HEK293 (cell line): ENCODE data around the gene TMEM198.

Source experiments
- CTCF ChIA-PET: fragments of 350-600 bp; formaldehyde crosslinking; extraction: SDS; loops from one replicate; lab custom pipeline; 2021; ENCODE audit warnings: antibody characterized with exemption; lab: Yijun Ruan, JAX
- POLR2A ChIA-PET: fragments of 300-600 bp; formaldehyde crosslinking; extraction: SDS; loops from one replicate; lab custom pipeline; 2020; ENCODE audit warnings: antibody characterized with exemption, inconsistent platforms; lab: Yijun Ruan, JAX
- H3K27ac ChIP-seq: fragments of 200-500 bp; sonication (Bioruptor generic); 2 replicates; pipeline ENCODE4 v1.5.1; 2014; ENCODE audit warnings: low read depth, low read length, control low read depth, inconsistent platforms; ENCODE audit errors: extremely low read depth
- H3K36me3 ChIP-seq, 2 experiments: fragments of 200-500 bp in 1 of 2; sonication (Bioruptor generic) in 1 of 2; 1 replicate in 1 of 2; 2 replicates in 1 of 2; pipeline ENCODE4 v1.5.1; 2014 to 2017; ENCODE audit warnings: inconsistent platforms in 2 of 2, low read length in 2 of 2; ENCODE audit not compliant: control insufficient read depth in 2 of 2, insufficient read depth in 1 of 2
- H3K4me1 ChIP-seq: fragments of 200-500 bp; sonication (Bioruptor generic); 2 replicates; pipeline ENCODE4 v1.5.1; 2014; ENCODE audit warnings: mild to moderate bottlenecking, low read length, inconsistent platforms; ENCODE audit not compliant: control insufficient read depth, insufficient read depth
- H3K4me3 ChIP-seq: 2 replicates; pipeline ENCODE4 v1.5.1; 2011; ENCODE audit warnings: low read depth, mild to moderate bottlenecking, control low read depth, low read length, moderate library complexity
- H3K9me3 ChIP-seq: fragments of 200-500 bp; sonication (Bioruptor generic); 2 replicates; pipeline ENCODE4 v1.5.1; 2014; ENCODE audit warnings: low read depth, low read length, inconsistent platforms; ENCODE audit not compliant: control insufficient read depth, insufficient read depth
- GLI2 ChIP-seq: fragments of 450-650 bp; formaldehyde crosslinking; IDR thresholded peaks from 2 replicates; pipeline ENCODE4; 2017; ENCODE audit warnings: missing biosample characterization, missing genetic modification characterization, low read depth, borderline replicate concordance
- SP3 ChIP-seq: fragments of 450-650 bp; formaldehyde crosslinking; IDR thresholded peaks from 2 replicates; pipeline ENCODE4 v1.5.1; 2016; ENCODE audit warnings: missing biosample characterization, missing genetic modification characterization
- ZBTB21 ChIP-seq: fragments of 450-650 bp; formaldehyde crosslinking; IDR thresholded peaks from 2 replicates; pipeline ENCODE4 v1.5.1; 2017; ENCODE audit warnings: missing biosample characterization, missing genetic modification characterization
- ZFP3 ChIP-seq: fragments of 450-650 bp; formaldehyde crosslinking; IDR thresholded peaks from 2 replicates; pipeline ENCODE4 v1.5.1; 2016; ENCODE audit warnings: low read depth, missing biosample characterization, missing genetic modification characterization
- ZIC2 ChIP-seq: fragments of 450-650 bp; formaldehyde crosslinking; IDR thresholded peaks from 2 replicates; pipeline ENCODE4 v1.5.1; 2016; ENCODE audit warnings: missing biosample characterization, missing genetic modification characterization
- ZNF133 ChIP-seq: fragments of 450-650 bp; formaldehyde crosslinking; IDR thresholded peaks from 2 replicates; pipeline ENCODE4 v1.5.1; 2016; ENCODE audit warnings: missing biosample characterization, missing genetic modification characterization
- ZNF157 ChIP-seq: fragments of 450-650 bp; formaldehyde crosslinking; IDR thresholded peaks from 2 replicates; pipeline ENCODE4 v1.5.1; 2016; ENCODE audit warnings: missing biosample characterization, missing genetic modification characterization
- ZNF664 ChIP-seq: fragments of 450-650 bp; formaldehyde crosslinking; IDR thresholded peaks from 2 replicates; pipeline ENCODE4 v1.5.1; 2016; ENCODE audit warnings: missing biosample characterization, missing genetic modification characterization
- ZNF792 ChIP-seq: fragments of 450-650 bp; formaldehyde crosslinking; IDR thresholded peaks from 2 replicates; pipeline ENCODE4 v1.5.1; 2016; ENCODE audit warnings: missing biosample characterization, missing genetic modification characterization
- TF ChIP-seq, protein P1 (sequence below): fragments of 450-650 bp; formaldehyde crosslinking; IDR thresholded peaks from 2 replicates; pipeline ENCODE4 v1.5.1; 2016; ENCODE audit warnings: missing biosample characterization, missing genetic modification characterization
- TF ChIP-seq, protein P2 (sequence below): fragments of 450-650 bp; formaldehyde crosslinking; IDR thresholded peaks from 2 replicates; pipeline ENCODE4 v1.5.1; 2016; ENCODE audit warnings: missing biosample characterization, missing genetic modification characterization
- TF ChIP-seq, protein P3 (sequence below): IDR thresholded peaks from 2 replicates; pipeline ENCODE4 v1.6.1; 2011; ENCODE audit warnings: mild to moderate bottlenecking, low read depth, low read length, borderline replicate concordance

Gene TMEM198

DNA sequence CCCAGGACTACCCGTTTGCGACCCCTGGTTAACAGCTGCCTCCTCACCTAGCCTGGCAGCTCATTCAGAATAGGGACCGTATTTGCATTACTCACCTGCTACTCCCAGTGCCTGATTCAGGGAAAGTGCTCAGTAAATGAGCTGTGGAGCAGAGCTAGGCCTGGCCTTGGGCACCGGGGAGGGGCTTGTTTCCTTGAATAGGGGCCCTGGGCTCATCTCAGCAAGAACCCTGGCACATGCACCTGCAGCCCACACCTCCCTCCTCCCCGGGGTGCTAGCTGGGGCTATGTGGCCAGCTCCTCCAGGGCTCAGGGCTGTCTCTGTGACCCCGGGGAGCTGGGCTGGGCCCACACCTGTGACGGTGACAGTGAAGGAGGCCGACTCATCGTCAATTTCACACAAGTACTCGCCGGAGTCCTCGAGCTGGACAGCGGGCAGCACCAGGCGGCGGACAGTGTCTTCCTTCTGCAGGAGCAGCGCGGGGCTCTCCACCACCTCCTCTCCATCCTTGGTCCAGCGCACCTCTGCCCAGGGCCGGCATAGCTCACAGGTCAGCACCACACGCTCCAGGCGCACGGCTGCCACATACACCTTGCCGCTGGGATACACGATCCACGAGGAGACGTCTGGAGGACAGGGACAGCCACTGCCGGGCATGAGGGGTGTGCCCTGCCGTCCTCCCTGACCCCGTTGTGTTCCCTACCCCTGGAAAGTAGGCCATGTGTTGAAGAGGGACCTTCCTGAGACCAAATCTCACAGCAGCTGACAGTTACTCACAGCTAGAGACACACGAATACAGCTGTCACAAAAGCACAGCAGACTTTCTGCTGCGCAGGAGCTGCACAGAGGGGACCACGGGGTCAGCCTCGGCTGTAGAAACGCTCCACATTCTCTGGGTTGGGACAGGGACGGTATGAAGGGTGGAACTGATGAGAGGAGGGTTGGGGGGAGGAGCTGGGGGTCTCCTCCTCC is 18.5 kb downstream of the TMEM198 start:
- Histone ChIP-seq H3K36me3 (peaks cover 13 to 86% of the 10 kb centered on the region in 2 experiments; a peak in 2 of 3 replicates), H3K9me3 (no peaks in the 10 kb centered on the region), H3K4me1 (no peaks in the 10 kb centered on the region), H3K27ac (no peak overlapping the region), H3K4me3 (no peak overlapping the region)
- ChIA-PET CTCF (interaction anchor here (0.6 to 1.3 kb wide), 4 partner anchors 21 to 118 kb away, joined by 3 to 5 read pairs (median 4); no protein-coding TSS in a partner anchor), POLR2A (interaction anchor here (0.9 to 3.7 kb wide), 5 partner anchors 9 to 127 kb away, joined by 3 to 25 read pairs (median 5); partner anchors contain the start of genes INHA, OBSL1 and STK11IP)
- no peak for TF ChIP-seq ZNF664 (tag by site-specific recombination)
- no peak for TF ChIP-seq GLI2 (tag by site-specific recombination)
- TF ChIP-seq, protein P1, sequence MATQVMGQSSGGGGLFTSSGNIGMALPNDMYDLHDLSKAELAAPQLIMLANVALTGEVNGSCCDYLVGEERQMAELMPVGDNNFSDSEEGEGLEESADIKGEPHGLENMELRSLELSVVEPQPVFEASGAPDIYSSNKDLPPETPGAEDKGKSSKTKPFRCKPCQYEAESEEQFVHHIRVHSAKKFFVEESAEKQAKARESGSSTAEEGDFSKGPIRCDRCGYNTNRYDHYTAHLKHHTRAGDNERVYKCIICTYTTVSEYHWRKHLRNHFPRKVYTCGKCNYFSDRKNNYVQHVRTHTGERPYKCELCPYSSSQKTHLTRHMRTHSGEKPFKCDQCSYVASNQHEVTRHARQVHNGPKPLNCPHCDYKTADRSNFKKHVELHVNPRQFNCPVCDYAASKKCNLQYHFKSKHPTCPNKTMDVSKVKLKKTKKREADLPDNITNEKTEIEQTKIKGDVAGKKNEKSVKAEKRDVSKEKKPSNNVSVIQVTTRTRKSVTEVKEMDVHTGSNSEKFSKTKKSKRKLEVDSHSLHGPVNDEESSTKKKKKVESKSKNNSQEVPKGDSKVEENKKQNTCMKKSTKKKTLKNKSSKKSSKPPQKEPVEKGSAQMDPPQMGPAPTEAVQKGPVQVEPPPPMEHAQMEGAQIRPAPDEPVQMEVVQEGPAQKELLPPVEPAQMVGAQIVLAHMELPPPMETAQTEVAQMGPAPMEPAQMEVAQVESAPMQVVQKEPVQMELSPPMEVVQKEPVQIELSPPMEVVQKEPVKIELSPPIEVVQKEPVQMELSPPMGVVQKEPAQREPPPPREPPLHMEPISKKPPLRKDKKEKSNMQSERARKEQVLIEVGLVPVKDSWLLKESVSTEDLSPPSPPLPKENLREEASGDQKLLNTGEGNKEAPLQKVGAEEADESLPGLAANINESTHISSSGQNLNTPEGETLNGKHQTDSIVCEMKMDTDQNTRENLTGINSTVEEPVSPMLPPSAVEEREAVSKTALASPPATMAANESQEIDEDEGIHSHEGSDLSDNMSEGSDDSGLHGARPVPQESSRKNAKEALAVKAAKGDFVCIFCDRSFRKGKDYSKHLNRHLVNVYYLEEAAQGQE (tag by site-specific recombination): peak; percentile 70
- no peak for TF ChIP-seq ZNF157

DNA sequence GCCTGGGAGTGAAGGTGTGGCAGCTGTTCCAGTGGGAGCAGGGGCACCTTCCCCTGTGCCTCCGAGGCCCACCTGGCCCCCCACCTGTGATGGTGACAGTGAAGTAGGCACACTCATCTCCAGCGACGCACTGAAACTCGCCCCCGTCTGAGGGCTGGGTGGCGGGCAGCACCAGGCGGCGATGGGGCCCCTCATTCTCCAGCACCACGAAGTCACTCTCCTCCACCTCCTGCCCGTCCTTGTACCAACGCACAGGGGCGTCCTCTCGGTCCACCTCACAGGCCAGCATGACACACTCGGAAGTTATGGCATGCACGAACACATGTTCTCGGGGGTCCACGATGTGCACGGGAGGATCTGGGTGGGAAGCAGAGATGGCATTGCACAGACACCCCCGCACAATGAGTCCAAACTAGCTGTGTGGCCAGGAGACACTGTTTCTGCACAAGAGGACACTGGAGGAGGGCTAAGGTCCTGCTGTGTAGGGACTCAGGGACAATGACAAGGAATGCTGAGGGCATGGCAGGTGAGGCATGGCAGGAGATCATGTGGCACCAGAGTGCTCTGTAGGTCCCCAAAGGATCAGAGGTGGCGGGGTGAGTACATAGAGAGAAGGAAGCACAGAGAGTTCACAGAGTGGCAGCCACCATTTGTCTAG is 19.6 kb downstream of the TMEM198 start:
- Histone ChIP-seq H3K4me1 (no peaks in the 10 kb centered on the region), H3K27ac (no peak overlapping the region), H3K36me3 (peaks cover 13 to 86% of the 10 kb centered on the region in 2 experiments; a peak in 2 of 3 replicates), H3K9me3 (no peaks in the 10 kb centered on the region), H3K4me3 (no peak overlapping the region)
- CTCF ChIA-PET: interaction anchor here (0.6 kb wide), 1 partner anchor 117 kb away, joined by 3 read pairs; no protein-coding TSS in a partner anchor
- no peak for TF ChIP-seq ZFP3 (tag by site-specific recombination)
- TF ChIP-seq, protein P2, sequence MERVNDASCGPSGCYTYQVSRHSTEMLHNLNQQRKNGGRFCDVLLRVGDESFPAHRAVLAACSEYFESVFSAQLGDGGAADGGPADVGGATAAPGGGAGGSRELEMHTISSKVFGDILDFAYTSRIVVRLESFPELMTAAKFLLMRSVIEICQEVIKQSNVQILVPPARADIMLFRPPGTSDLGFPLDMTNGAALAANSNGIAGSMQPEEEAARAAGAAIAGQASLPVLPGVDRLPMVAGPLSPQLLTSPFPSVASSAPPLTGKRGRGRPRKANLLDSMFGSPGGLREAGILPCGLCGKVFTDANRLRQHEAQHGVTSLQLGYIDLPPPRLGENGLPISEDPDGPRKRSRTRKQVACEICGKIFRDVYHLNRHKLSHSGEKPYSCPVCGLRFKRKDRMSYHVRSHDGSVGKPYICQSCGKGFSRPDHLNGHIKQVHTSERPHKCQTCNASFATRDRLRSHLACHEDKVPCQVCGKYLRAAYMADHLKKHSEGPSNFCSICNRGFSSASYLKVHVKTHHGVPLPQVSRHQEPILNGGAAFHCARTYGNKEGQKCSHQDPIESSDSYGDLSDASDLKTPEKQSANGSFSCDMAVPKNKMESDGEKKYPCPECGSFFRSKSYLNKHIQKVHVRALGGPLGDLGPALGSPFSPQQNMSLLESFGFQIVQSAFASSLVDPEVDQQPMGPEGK (tag by site-specific recombination): no peak
- TF ChIP-seq ZNF133 (tag by site-specific recombination): no peak
- 0 out of 2 replicates have a peak, but pooled peaks have one; percentile 8 for TF ChIP-seq ZIC2 (tag by site-specific recombination)
- TF ChIP-seq ZNF792: no peak
- TF ChIP-seq, protein P3, sequence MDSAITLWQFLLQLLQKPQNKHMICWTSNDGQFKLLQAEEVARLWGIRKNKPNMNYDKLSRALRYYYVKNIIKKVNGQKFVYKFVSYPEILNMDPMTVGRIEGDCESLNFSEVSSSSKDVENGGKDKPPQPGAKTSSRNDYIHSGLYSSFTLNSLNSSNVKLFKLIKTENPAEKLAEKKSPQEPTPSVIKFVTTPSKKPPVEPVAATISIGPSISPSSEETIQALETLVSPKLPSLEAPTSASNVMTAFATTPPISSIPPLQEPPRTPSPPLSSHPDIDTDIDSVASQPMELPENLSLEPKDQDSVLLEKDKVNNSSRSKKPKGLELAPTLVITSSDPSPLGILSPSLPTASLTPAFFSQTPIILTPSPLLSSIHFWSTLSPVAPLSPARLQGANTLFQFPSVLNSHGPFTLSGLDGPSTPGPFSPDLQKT: no peak
- no peak for TF ChIP-seq ZBTB21
- TF ChIP-seq SP3 (tag by site-specific recombination): no peak
- POLR2A ChIA-PET: interaction anchor here (1.2 to 3.7 kb wide), 2 partner anchors 11 to 34 kb away, joined by 5 to 25 read pairs; partner anchors contain the start of gene STK11IP
